NCI-H146 treated with DMSO at 0.1 percent for 48 hours (cell line): ENCODE data around the gene PGA4.
"Not testable (repeated sequence)": the region's sequence is repeated elsewhere in the genome, so short reads cannot be mapped to it uniquely, and the experiment has no call there.

Experiments
- DNase-seq: peaks from one replicate; lab custom pipeline; 2025; ENCODE audit not compliant: unreplicated experiment; lab: John Stamatoyannopoulos, UW

PGA4 gene

DNA sequence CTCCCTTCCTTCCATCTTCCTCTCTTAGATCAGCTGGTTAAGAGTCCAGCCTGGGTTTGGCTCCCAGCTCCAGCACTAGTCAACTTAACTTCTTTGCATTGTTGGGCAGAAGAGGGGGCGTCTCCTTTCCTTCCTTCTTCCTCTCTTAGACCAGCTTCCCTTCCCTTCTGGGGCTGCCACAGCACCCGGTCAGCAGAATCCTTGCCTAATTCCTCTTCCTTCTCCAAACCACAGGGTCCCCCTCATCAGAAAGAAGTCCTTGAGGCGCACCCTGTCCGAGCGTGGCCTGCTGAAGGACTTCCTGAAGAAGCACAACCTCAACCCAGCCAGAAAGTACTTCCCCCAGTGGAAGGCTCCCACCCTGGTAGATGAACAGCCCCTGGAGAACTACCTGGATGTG is 18.3 kb upstream of the PGA4 start:
- not testable (repeated sequence) for DNase-seq

DNA sequence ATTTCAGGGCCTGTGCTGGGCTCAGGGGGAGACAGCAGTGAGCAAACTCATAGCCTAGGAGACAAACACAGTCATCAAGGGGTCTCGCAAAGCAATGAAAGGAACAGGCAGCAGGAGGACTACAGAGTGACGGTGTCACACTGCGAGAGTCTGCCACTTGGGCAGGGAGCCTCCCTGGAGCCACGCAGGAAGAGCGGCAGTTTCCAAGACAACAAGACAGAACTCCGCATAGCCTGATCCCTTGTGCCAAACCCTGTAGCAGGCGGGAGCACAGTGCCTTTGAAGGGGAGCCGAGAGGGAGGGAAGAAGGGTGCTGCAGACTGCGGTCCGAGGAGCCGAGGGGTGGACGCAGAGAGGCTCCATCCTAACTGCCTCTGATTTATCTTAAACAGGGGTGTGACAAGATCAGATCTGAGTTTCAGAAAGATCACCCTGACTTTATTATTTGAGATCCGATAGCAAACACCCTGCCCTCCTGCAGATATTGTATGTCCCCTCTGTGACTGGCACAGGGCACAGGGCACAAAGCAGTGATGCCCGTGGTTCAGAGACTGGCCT is 17.6 kb upstream of the PGA4 start:
- not testable (repeated sequence) for DNase-seq

DNA sequence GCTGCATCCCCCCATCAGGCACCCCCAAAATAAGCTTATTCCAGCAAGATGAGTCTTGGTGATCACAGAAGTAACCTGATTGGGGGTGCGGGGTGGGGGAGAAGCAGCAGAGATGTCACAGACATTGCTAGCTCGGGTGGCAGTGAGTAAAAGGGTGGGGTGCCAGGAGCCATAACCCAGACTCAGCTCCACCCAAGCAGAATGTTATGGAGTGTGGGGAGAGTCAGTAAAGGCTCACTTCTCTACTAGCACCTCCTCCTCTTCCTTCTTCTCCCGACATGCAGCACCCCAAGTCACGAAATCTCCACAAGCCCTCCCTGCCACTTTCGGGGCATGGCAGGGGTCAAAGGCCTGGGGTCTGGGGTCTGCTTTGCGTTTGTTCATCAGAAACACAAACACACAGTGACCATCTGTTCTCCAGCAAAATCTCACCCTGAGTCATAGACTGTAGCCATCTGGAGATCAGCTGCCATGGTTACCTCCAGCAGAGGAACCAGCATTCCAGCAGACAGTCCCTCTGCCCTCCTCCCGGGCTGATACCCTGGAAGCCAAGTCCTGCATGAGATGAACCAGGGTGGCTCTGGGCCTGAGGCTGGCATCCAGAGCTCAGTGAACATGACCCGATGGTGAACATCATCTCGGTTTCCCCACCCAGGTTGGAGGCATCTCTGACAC is 14.4 kb upstream of the PGA4 start:
- DNase-seq = not testable (repeated sequence)

DNA sequence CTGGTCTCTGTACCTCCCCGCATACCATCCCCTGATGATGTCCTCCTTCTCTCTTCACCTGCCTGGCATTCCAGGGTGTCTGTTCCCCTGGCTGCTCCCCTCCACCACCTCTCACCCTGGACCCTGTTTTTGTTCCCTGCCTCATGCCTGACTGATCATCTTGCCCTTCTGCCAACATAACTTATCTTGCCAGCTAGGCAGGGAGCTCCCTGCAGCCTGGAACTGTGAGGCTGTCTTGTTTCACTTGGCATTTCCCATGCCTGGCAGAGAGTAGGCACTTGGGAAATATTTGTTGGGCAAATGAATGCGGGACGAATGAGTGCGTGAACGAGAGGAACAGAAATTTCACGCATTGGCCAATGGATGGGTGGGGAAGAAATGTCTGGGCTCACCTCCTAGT is 11.5 kb upstream of the PGA4 start:
- DNase-seq = not testable (repeated sequence)

GRCh38 chr11:61211327-61211952 is 10.7 kb upstream of the PGA4 start:
- not testable (repeated sequence) for DNase-seq

GRCh38 chr11:61212202-61212601 is 9.9 kb upstream of the PGA4 start:
- not testable (repeated sequence) for DNase-seq

DNA sequence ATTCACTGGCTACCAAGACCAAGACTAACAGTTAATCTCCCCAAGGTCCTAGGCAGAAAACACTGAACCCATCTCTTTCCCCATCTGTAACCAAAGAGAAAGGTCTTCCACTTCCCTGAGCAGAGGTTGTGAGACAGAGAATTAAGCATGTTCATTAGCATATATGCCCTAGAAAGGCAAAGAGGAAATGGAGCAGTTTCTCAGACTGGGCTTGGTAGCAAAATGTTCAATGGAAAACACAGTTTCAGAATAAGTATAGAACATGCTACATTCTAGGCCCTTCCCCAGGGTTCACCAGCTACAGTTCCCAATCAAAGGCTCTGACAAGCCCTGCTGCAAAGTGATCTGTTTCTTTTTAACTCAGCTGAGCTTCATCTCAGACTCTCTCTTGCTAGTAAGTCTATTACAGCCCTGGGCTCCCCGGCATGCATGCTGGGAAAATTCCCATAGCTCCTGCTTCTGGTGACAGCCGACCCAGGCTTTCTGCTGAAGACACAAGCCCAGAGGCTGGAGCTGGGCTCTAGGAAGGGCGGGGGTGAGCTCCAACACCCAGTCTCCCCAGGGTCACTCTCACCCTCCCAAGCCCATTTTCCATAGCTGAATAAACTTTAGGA is 8.3 kb upstream of the PGA4 start:
- DNase-seq = not testable (repeated sequence)

DNA sequence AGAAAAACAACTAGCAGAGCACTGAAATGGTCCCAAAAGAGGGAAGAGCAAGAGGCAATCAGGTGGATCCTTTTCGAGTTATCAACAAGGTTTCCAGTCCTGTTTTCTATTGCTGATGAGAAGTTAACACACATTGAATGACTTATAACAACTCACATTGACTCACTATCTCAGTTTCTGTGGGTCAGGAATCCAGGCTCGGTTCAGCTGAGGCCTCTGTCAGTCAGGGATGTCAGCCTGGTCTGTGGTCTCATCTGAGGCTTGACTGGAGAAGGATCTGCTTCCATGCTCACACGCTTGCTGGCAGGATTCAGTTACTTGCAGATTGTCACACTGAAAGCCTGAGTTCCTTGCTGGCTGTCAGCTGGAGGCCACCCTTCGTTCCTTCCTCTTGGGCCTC is 3.8 kb upstream of the PGA4 start:
- DNase-seq = not testable (repeated sequence)

DNA sequence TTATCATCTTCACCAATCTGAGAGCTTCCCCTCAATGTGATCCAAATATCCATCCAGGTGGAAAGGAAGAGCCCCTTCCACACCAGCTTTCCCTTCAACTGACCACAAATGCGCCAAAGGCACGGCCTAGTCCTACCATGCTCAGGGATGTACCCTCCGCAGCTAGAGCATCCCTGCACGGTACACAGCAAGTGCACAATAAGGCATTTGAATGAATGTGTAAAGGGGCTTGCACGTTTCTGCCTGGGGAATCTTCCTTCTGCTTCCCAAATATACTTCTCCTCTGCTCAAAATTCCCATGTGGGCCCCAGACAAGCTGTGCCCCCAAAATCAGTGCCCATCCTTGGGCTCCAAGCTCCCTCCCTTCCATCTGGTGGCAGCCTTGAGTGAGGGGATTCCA is 3.1 kb upstream of the PGA4 start:
- not testable (repeated sequence) for DNase-seq

DNA sequence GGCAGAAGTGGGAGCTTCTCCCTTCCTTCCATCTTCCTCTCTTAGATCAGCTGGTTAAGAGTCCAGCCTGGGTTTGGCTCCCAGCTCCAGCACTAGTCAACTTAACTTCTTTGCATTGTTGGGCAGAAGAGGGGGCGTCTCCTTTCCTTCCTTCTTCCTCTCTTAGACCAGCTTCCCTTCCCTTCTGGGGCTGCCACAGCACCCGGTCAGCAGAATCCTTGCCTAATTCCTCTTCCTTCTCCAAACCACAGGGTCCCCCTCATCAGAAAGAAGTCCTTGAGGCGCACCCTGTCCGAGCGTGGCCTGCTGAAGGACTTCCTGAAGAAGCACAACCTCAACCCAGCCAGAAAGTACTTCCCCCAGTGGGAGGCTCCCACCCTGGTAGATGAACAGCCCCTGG is 545 bp downstream of the PGA4 start:
- DNase-seq = not testable (repeated sequence)

DNA sequence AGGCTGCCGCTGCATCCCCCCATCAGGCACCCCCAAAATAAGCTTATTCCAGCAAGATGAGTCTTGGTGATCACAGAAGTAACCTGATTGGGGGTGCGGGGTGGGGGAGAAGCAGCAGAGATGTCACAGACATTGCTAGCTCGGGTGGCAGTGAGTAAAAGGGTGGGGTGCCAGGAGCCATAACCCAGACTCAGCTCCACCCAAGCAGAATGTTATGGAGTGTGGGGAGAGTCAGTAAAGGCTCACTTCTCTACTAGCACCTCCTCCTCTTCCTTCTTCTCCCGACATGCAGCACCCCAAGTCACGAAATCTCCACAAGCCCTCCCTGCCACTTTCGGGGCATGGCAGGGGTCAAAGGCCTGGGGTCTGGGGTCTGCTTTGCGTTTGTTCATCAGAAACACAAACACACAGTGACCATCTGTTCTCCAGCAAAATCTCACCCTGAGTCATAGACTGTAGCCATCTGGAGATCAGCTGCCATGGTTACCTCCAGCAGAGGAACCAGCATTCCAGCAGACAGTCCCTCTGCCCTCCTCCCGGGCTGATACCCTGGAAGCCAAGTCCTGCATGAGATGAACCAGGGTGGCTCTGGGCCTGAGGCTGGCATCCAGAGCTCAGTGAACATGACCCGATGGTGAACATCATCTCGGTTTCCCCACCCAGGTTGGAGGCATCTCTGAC is 4.5 kb downstream of the PGA4 start:
- not testable (repeated sequence) for DNase-seq

DNA sequence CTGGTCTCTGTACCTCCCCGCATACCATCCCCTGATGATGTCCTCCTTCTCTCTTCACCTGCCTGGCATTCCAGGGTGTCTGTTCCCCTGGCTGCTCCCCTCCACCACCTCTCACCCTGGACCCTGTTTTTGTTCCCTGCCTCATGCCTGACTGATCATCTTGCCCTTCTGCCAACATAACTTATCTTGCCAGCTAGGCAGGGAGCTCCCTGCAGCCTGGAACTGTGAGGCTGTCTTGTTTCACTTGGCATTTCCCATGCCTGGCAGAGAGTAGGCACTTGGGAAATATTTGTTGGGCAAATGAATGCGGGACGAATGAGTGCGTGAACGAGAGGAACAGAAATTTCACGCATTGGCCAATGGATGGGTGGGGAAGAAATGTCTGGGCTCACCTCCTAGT is 7.3 kb downstream of the PGA4 start:
- DNase-seq = not testable (repeated sequence)

DNA sequence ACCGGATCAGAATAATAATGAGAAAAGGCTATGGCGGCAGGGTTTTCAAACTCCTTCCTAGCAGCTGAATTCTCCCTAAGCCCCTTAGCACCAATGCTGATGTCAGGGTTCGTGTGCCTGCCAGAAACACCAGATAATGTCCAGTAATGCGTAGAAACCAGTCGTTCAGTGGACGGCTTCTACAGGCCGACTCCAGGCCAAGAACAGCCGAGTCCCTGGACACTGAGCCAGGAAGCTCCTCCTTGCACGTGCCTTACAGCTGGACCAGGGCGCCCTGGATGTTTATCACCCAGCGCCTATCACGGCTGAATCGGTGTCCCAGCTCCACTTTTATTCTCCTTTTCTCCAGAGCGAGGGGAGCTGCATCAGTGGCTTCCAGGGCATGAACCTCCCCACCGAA is 8.9 kb downstream of the PGA4 start:
- DNase-seq = not testable (repeated sequence)

DNA sequence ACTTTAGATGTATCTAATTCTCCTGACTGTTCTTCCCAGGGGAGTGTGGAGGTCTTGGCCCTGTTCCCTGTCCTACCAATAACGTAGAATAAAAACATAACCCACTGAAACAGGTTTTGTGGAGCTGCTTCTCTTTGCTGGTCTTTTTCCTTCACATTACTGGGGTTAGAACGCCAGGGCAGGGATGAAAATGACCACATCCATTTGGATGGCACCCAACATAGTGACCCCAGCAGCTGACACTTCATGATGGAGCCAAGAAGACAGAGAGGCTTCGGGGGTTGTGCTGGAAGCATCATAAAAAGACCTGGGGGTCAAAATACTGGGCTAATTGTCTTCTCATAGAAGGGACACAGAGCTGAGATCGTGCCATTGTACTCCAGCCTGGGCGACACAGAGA is 9.4 kb downstream of the PGA4 start:
- DNase-seq = not testable (repeated sequence)

DNA sequence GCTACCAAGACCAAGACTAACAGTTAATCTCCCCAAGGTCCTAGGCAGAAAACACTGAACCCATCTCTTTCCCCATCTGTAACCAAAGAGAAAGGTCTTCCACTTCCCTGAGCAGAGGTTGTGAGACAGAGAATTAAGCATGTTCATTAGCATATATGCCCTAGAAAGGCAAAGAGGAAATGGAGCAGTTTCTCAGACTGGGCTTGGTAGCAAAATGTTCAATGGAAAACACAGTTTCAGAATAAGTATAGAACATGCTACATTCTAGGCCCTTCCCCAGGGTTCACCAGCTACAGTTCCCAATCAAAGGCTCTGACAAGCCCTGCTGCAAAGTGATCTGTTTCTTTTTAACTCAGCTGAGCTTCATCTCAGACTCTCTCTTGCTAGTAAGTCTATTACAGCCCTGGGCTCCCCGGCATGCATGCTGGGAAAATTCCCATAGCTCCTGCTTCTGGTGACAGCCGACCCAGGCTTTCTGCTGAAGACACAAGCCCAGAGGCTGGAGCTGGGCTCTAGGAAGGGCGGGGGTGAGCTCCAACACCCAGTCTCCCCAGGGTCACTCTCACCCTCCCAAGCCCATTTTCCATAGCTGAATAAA is 10.5 kb downstream of the PGA4 start:
- not testable (repeated sequence) for DNase-seq

DNA sequence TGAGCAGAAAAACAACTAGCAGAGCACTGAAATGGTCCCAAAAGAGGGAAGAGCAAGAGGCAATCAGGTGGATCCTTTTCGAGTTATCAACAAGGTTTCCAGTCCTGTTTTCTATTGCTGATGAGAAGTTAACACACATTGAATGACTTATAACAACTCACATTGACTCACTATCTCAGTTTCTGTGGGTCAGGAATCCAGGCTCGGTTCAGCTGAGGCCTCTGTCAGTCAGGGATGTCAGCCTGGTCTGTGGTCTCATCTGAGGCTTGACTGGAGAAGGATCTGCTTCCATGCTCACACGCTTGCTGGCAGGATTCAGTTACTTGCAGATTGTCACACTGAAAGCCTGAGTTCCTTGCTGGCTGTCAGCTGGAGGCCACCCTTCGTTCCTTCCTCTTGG is 15.0 kb downstream of the PGA4 start:
- DNase-seq = not testable (repeated sequence)

DNA sequence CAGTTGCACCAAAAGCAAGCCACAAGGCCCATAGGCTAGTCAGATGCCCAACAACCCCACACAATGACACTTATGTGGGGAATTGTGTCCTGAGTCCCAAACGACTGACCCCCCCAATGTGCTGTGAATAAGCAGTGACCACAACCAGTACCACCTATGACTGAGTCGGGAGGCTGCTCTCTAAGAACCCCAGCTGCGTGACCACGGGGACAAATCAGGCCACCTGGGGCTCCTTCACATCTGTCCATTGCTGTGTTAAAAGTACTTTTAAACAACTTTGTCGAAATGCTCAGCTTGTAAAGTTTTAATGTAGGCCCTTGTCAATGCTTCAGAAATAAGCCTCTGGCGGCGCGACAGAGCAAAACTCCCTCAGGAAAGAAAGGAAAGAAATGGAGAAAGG is 18.1 kb downstream of the PGA4 start:
- not testable (repeated sequence) for DNase-seq

GRCh38 chr11:61240875-61241274 is 18.7 kb downstream of the PGA4 start, which contains the start of gene PGA5:
PGA5 (plus strand) TSS chr11:61241175; CDS start chr11:61241227, 52 bp downstream.
- DNase-seq = not testable (repeated sequence)

DNA sequence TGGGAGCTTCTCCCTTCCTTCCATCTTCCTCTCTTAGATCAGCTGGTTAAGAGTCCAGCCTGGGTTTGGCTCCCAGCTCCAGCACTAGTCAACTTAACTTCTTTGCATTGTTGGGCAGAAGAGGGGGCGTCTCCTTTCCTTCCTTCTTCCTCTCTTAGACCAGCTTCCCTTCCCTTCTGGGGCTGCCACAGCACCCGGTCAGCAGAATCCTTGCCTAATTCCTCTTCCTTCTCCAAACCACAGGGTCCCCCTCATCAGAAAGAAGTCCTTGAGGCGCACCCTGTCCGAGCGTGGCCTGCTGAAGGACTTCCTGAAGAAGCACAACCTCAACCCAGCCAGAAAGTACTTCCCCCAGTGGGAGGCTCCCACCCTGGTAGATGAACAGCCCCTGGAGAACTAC is 19.4 kb downstream of the PGA4 start:
- DNase-seq = not testable (repeated sequence)

DNA sequence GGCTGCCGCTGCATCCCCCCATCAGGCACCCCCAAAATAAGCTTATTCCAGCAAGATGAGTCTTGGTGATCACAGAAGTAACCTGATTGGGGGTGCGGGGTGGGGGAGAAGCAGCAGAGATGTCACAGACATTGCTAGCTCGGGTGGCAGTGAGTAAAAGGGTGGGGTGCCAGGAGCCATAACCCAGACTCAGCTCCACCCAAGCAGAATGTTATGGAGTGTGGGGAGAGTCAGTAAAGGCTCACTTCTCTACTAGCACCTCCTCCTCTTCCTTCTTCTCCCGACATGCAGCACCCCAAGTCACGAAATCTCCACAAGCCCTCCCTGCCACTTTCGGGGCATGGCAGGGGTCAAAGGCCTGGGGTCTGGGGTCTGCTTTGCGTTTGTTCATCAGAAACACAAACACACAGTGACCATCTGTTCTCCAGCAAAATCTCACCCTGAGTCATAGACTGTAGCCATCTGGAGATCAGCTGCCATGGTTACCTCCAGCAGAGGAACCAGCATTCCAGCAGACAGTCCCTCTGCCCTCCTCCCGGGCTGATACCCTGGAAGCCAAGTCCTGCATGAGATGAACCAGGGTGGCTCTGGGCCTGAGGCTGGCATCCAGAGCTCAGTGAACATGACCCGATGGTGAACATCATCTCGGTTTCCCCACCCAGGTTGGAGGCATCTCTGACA is 23.3 kb downstream of the PGA4 start:
- not testable (repeated sequence) for DNase-seq
